Activated T-cell treated with anti-CD3 and anti-CD28 coated beads, Interleukin-2, amount 50 U/mL, for 48 hours (primary cell): ENCODE measurements around the gene ALKBH7.
A peak's percentile ranks its signal among the peaks of the same experiment; 100 is the strongest.

Source experiments
- DNase-seq, 2 experiments: peaks; one replicate each; pipeline ENCODE4 v3.0.0-alpha.2; 2020

Gene ALKBH7

GRCh38 chr19:6402058-6402457 lies 29.5 kb downstream of the ALKBH7 start:
- no peak for DNase-seq

GRCh38 chr19:6402837-6403608 lies 30.4 kb downstream of the ALKBH7 start:
- DNase-seq: no peak

- DNase-seq: no peak
These were observed 33.8 kb downstream of the ALKBH7 start for GRCh38 chr19:6406401-6406800.

- DNase-seq: no peak
These were observed 36.8 kb downstream of the ALKBH7 start for GRCh38 chr19:6409346-6409745.

GRCh38 chr19:6412061-6412446 lies 39.5 kb downstream of the ALKBH7 start:
- DNase-seq: peak in 1 of 2 experiments; percentile 39

- DNase-seq: peak; percentile 73 to 79
These were observed 40.0 kb downstream of the ALKBH7 start for GRCh38 chr19:6412447-6413091.

- no peak for DNase-seq
These were observed 40.7 kb downstream of the ALKBH7 start for GRCh38 chr19:6413291-6413690.

- DNase-seq: no peak
These were observed 41.4 kb downstream of the ALKBH7 start for GRCh38 chr19:6413721-6414643.

- DNase-seq: no peak
These were observed 42.4 kb downstream of the ALKBH7 start for GRCh38 chr19:6414793-6415590.

GRCh38 chr19:6415591-6416190 lies 43.1 kb downstream of the ALKBH7 start:
- no peak for DNase-seq

- no peak for DNase-seq
These were observed 44.2 kb downstream of the ALKBH7 start for GRCh38 chr19:6416658-6417405.

GRCh38 chr19:6417713-6418561 lies 45.3 kb downstream of the ALKBH7 start:
- DNase-seq: no peak

GRCh38 chr19:6418562-6418932 lies 46.0 kb downstream of the ALKBH7 start:
- DNase-seq: no peak

GRCh38 chr19:6421075-6422014 lies 48.8 kb downstream of the ALKBH7 start:
- no peak for DNase-seq

GRCh38 chr19:6423499-6424194 lies 51.1 kb downstream of the ALKBH7 start:
- peak; percentile 65 to 67 for DNase-seq

- peak in 1 of 2 experiments; percentile 51 for DNase-seq
These were observed 51.8 kb downstream of the ALKBH7 start, which contains the start of gene KHSRP for GRCh38 chr19:6424195-6424938. TSS of gene KHSRP (minus strand) at chr19:6424811. CDS start at chr19:6424701, 110 bp downstream.
